Stimulated activated CD4-positive, alpha-beta T cell treated with anti-CD3 and anti-CD28 coated beads, Interleukin-1b, Interleukin-23, amount 100 ng/mL, for 4 hours (primary cell): Measurements from ENCODE around the gene TMEM132D.
"Not testable (repeated sequence)": the region's sequence is repeated elsewhere in the genome, so short reads cannot be mapped to it uniquely, and the experiment has no call there.

Experiments
- DNase-seq, 2 donors: peaks; one replicate each; pipeline ENCODE4 v3.0.0-alpha.2; 2020; ENCODE audit warnings: low read depth in 2 of 2

TMEM132D gene

GRCh38 chr12:129592449-129592848 is 311.4 kb downstream of the TMEM132D start:
- no peak for DNase-seq

GRCh38 chr12:129589503-129589902 is 314.3 kb downstream of the TMEM132D start:
- DNase-seq: no peak

GRCh38 chr12:129588142-129588541 is 315.7 kb downstream of the TMEM132D start:
- no peak for DNase-seq

GRCh38 chr12:129585296-129585695 is 318.5 kb downstream of the TMEM132D start:
- no peak for DNase-seq

GRCh38 chr12:129579879-129580278 is 323.9 kb downstream of the TMEM132D start:
- no peak for DNase-seq

- no peak for DNase-seq
These were observed 331.8 kb downstream of the TMEM132D start for GRCh38 chr12:129571901-129572494.

GRCh38 chr12:129570796-129571400 is 332.9 kb downstream of the TMEM132D start:
- no peak for DNase-seq

GRCh38 chr12:129566800-129567199 is 337.0 kb downstream of the TMEM132D start:
- DNase-seq: no peak

- DNase-seq: no peak
These were observed 339.1 kb downstream of the TMEM132D start for GRCh38 chr12:129564768-129565167.

GRCh38 chr12:129563266-129563665 is 340.6 kb downstream of the TMEM132D start:
- DNase-seq: no peak

GRCh38 chr12:129561304-129561703 is 342.5 kb downstream of the TMEM132D start:
- no peak for DNase-seq

GRCh38 chr12:129559776-129560175 is 344.0 kb downstream of the TMEM132D start:
- DNase-seq: no peak

GRCh38 chr12:129558036-129558435 is 345.8 kb downstream of the TMEM132D start:
- DNase-seq: no peak

- no peak for DNase-seq
These were observed 347.7 kb downstream of the TMEM132D start for GRCh38 chr12:129556082-129556481.

- no peak for DNase-seq
These were observed 350.7 kb downstream of the TMEM132D start for GRCh38 chr12:129552996-129553750.

- no peak for DNase-seq
These were observed 352.4 kb downstream of the TMEM132D start for GRCh38 chr12:129551441-129551840.

- DNase-seq: no peak
These were observed 353.5 kb downstream of the TMEM132D start for GRCh38 chr12:129550353-129550752.

GRCh38 chr12:129549656-129550055 is 354.2 kb downstream of the TMEM132D start:
- no peak for DNase-seq

GRCh38 chr12:129549020-129549419 is 354.8 kb downstream of the TMEM132D start:
- DNase-seq: not testable (repeated sequence)

GRCh38 chr12:129544716-129545115 is 359.1 kb downstream of the TMEM132D start:
- no peak for DNase-seq

GRCh38 chr12:129540954-129541353 is 362.9 kb downstream of the TMEM132D start:
- DNase-seq: no peak

- DNase-seq: no peak
These were observed 363.6 kb downstream of the TMEM132D start for GRCh38 chr12:129540249-129540648.

GRCh38 chr12:129538724-129539335 is 365.0 kb downstream of the TMEM132D start:
- not testable (repeated sequence) for DNase-seq
